ENCODE measurements around the gene TNRC6B. TPM values are rescaled to one million over a fixed set of nuclear protein-coding genes. Genes with fewer than 3 reads are reported as not detected.
"Not testable (repeated sequence)": the region's sequence is repeated elsewhere in the genome, so short reads cannot be mapped to it uniquely, and the experiment has no call there.

TNRC6B gene
- total and polyA plus RNA-seq, 4 donors: 2.0 to 85.0 (median 46.0) TPM

GRCh38 chr22:40156001-40156516, 21.7 kb upstream of the TNRC6B start:
- no peak for DNase-seq

GRCh38 chr22:40156682-40157081, 21.0 kb upstream of the TNRC6B start:
- not testable (repeated sequence) for ATAC-seq (ENCODE audit: low FRiP score); DNase-seq

More at GRCh38 chr22:40156001-40156516, 21.7 kb upstream of the TNRC6B start:
- Histone ChIP-seq H3K27me3 (ENCODE audit: control insufficient read depth in 1 of 2, insufficient read depth in 2 of 2, low read length in 1 of 2) (no peaks in the 10 kb centered on the region), H3K4me3 (ENCODE audit: low read length in 2 of 2) (no peak overlapping the region), H3K36me3 (ENCODE audit: control insufficient read depth in 1 of 2, insufficient read depth in 2 of 2, low read length in 1 of 2) (no peaks in the 10 kb centered on the region), H3K9me3 (ENCODE audit: control insufficient read depth, low read length) (no peaks in the 10 kb centered on the region), H3K27ac (ENCODE audit: low read depth in 1 of 2, low read length in 2 of 2) (peak overlapping the region in 1 of 2 donors; percentile 75), H3K4me1 (ENCODE audit: control insufficient read depth in 1 of 2, insufficient read depth in 2 of 2, low read length in 2 of 2) (peaks cover 0 to 6% of the 10 kb centered on the region in 2 donors)
- WGBS, 2 donors: 21 to 24% methylated on average over 7 of the region's 7 CpGs
- intact Hi-C loops (cut with DNase I): loop anchor here in 1 of 2 donors (10.0 kb wide), 1 partner anchor 101 kb away; no protein-coding TSS in a partner anchor
- peak; percentile 67 for ATAC-seq (ENCODE audit: low FRiP score)

DNA sequence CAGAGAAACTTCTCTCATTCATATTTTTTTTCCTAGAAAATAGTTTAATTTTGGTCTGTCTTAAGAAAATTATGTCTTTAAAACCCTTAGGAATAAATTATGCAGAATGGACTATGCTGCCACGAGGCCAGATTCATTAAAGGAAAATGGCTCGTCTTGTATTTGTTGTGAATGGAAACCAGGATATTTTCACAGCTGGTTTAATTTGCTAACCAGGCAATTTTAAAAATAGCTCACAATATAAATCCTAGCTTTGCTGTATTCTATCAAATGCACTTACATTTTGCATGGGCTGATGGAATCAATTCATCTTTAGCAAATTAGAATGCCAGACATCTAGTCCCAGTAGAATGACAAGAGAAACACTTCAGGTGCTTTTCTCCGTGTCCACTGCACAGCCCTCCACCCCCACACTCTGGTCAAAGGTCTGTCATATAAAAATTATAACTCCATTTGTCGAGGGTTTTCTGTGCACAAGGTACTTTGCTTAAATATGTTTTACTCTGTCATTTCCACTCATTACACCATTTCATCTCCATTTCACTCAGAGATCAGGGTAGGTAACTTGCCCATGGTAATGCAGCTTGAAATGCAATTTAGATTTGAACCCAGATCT, 20.3 kb upstream of the TNRC6B start:
- intact Hi-C loops (cut with DNase I): loop anchor here in 1 of 2 donors (10.0 kb wide), 1 partner anchor 103 kb away; no protein-coding TSS in a partner anchor
- WGBS, 2 donors: 5 to 6% methylated on average over 4 of the region's 4 CpGs
- no peak overlapping the region for H3K4me3 ChIP-seq (ENCODE audit: low read length in 2 of 2)
- DNase-seq (no peak), ATAC-seq (ENCODE audit: low FRiP score) (no peak)
- H3K27me3 ChIP-seq (ENCODE audit: control insufficient read depth in 1 of 2, insufficient read depth in 2 of 2, low read length in 1 of 2): no peaks in the 10 kb centered on the region
- peaks cover 0 to 6% of the 10 kb centered on the region in 2 donors for H3K4me1 ChIP-seq (ENCODE audit: control insufficient read depth in 1 of 2, insufficient read depth in 2 of 2, low read length in 2 of 2)
- H3K27ac ChIP-seq (ENCODE audit: low read depth in 1 of 2, low read length in 2 of 2): peak overlapping the region in 1 of 2 donors; percentile 60
- no peaks in the 10 kb centered on the region for H3K9me3 ChIP-seq (ENCODE audit: control insufficient read depth, low read length)
- no peaks in the 10 kb centered on the region for H3K36me3 ChIP-seq (ENCODE audit: control insufficient read depth in 1 of 2, insufficient read depth in 2 of 2, low read length in 1 of 2)

More at GRCh38 chr22:40156682-40157081, 21.0 kb upstream of the TNRC6B start:
- intact Hi-C loops (cut with DNase I): loop anchor here in 1 of 2 donors (10.0 kb wide), 1 partner anchor 102 kb away; no protein-coding TSS in a partner anchor
- H3K27me3 ChIP-seq (ENCODE audit: control insufficient read depth in 1 of 2, insufficient read depth in 2 of 2, low read length in 1 of 2); H3K4me1 ChIP-seq (ENCODE audit: control insufficient read depth in 1 of 2, insufficient read depth in 2 of 2, low read length in 2 of 2); H3K4me3 ChIP-seq (ENCODE audit: low read length in 2 of 2); H3K36me3 ChIP-seq (ENCODE audit: control insufficient read depth in 1 of 2, insufficient read depth in 2 of 2, low read length in 1 of 2); H3K9me3 ChIP-seq (ENCODE audit: control insufficient read depth, low read length): not testable (repeated sequence)
- 49 to 60% methylated on average over 6 of the region's 6 CpGs for WGBS, 2 donors
- peak overlapping the region in 1 of 2 donors; percentile 95 for H3K27ac ChIP-seq (ENCODE audit: low read depth in 1 of 2, low read length in 2 of 2)

GRCh38 chr22:40161194-40161593, 16.5 kb upstream of the TNRC6B start:
- Histone ChIP-seq H3K27ac (ENCODE audit: low read depth in 1 of 2, low read length in 2 of 2) (no peak overlapping the region), H3K9me3 (ENCODE audit: control insufficient read depth, low read length) (no peaks in the 10 kb centered on the region), H3K27me3 (ENCODE audit: control insufficient read depth in 1 of 2, insufficient read depth in 2 of 2, low read length in 1 of 2) (no peaks in the 10 kb centered on the region), H3K36me3 (ENCODE audit: control insufficient read depth in 1 of 2, insufficient read depth in 2 of 2, low read length in 1 of 2) (no peaks in the 10 kb centered on the region), H3K4me3 (ENCODE audit: low read length in 2 of 2) (no peak overlapping the region), H3K4me1 (ENCODE audit: control insufficient read depth in 1 of 2, insufficient read depth in 2 of 2, low read length in 2 of 2) (peaks cover 0 to 6% of the 10 kb centered on the region in 2 donors)
- no peak for DNase-seq
- intact Hi-C loops (cut with DNase I): no loop called here
- 61 to 66% methylated on average over 1 of the region's 1 CpG for WGBS, 2 donors
- ATAC-seq (ENCODE audit: low FRiP score): no peak

- H3K4me3 ChIP-seq (ENCODE audit: low read length in 2 of 2); H3K27me3 ChIP-seq (ENCODE audit: control insufficient read depth in 1 of 2, insufficient read depth in 2 of 2, low read length in 1 of 2); H3K36me3 ChIP-seq (ENCODE audit: control insufficient read depth in 1 of 2, insufficient read depth in 2 of 2, low read length in 1 of 2); DNase-seq; intact Hi-C loops (cut with DNase I); H3K4me1 ChIP-seq (ENCODE audit: control insufficient read depth in 1 of 2, insufficient read depth in 2 of 2, low read length in 2 of 2); ATAC-seq (ENCODE audit: low FRiP score); H3K9me3 ChIP-seq (ENCODE audit: control insufficient read depth, low read length); H3K27ac ChIP-seq (ENCODE audit: low read depth in 1 of 2, low read length in 2 of 2): not testable (repeated sequence)
- WGBS, 2 donors: 98% methylated on average over 2 of the region's 2 CpGs
Observed at GRCh38 chr22:40165537-40165936, 12.2 kb upstream of the TNRC6B start.

GRCh38 chr22:40175611-40176244, 2.0 kb upstream of the TNRC6B start:
- intact Hi-C loops (cut with DNase I): loop anchor here in 1 of 2 donors (5.0 kb wide), 1 partner anchor 102 kb away; no protein-coding TSS in a partner anchor
- no peak for ATAC-seq (ENCODE audit: low FRiP score)

GRCh38 chr22:40176921-40177737, 596 bp upstream of the TNRC6B start:
- Histone ChIP-seq H3K4me1 (ENCODE audit: control insufficient read depth in 1 of 2, insufficient read depth in 2 of 2, low read length in 2 of 2) (peaks cover 0 to 9% of the 10 kb centered on the region in 2 donors), H3K36me3 (ENCODE audit: control insufficient read depth in 1 of 2, insufficient read depth in 2 of 2, low read length in 1 of 2) (no peaks in the 10 kb centered on the region), H3K27ac (ENCODE audit: low read depth in 1 of 2, low read length in 2 of 2) (peak overlapping the region; percentile 24 to 84), H3K4me3 (ENCODE audit: low read length in 2 of 2) (peak overlapping the region; percentile 89 to 98), H3K27me3 (ENCODE audit: control insufficient read depth in 1 of 2, insufficient read depth in 2 of 2, low read length in 1 of 2) (no peaks in the 10 kb centered on the region), H3K9me3 (ENCODE audit: control insufficient read depth, low read length) (no peaks in the 10 kb centered on the region)
- peak; percentile 62 to 76 for DNase-seq
- WGBS, 2 donors: 9% methylated on average over 14 of the region's 14 CpGs
- intact Hi-C loops (cut with DNase I): loop anchor here in 1 of 2 donors (1.0 to 5.0 kb wide), 2 partner anchors 100 to 133 kb away; no protein-coding TSS in a partner anchor
- peak; percentile 64 for ATAC-seq (ENCODE audit: low FRiP score)

More at GRCh38 chr22:40175611-40176244, 2.0 kb upstream of the TNRC6B start:
- Histone ChIP-seq H3K4me3 (ENCODE audit: low read length in 2 of 2) (no peak overlapping the region), H3K27me3 (ENCODE audit: control insufficient read depth in 1 of 2, insufficient read depth in 2 of 2, low read length in 1 of 2) (no peaks in the 10 kb centered on the region), H3K4me1 (ENCODE audit: control insufficient read depth in 1 of 2, insufficient read depth in 2 of 2, low read length in 2 of 2) (peaks cover 0 to 5% of the 10 kb centered on the region in 2 donors), H3K9me3 (ENCODE audit: control insufficient read depth, low read length) (no peaks in the 10 kb centered on the region), H3K27ac (ENCODE audit: low read depth in 1 of 2, low read length in 2 of 2) (peak overlapping the region; percentile 76 to 89), H3K36me3 (ENCODE audit: control insufficient read depth in 1 of 2, insufficient read depth in 2 of 2, low read length in 1 of 2) (no peaks in the 10 kb centered on the region)
- DNase-seq: no peak
- WGBS, 2 donors: 63 to 75% methylated on average over 12 of the region's 12 CpGs

All from aorta (tissue), 5 donors.